NCI-H1694 (cell line): Measurements from ENCODE around the gene CHST2.
"Not testable (repeated sequence)": the region's sequence is repeated elsewhere in the genome, so short reads cannot be mapped to it uniquely, and the experiment has no call there.

ENCODE experiments used
- DNase-seq: peaks from one replicate; lab custom pipeline; 2025; lab: John Stamatoyannopoulos, UW

Gene CHST2

GRCh38 chr3:143119009-143119914, at the start of gene CHST2:
Gene CHST2, plus strand, starts transcription at chr3:143119771. Its CDS starts 1,046 bp downstream, at chr3:143120817.
- no peak for DNase-seq

- DNase-seq: no peak
These were observed 48.5 kb upstream of the CHST2 start for GRCh38 chr3:143070977-143071551.

GRCh38 chr3:143071776-143072175, 47.8 kb upstream of the CHST2 start:
- no peak for DNase-seq

GRCh38 chr3:143072298-143073020, 47.1 kb upstream of the CHST2 start:
- not testable (repeated sequence) for DNase-seq

- DNase-seq: not testable (repeated sequence)
These were observed 46.0 kb upstream of the CHST2 start for GRCh38 chr3:143073541-143073940.

- not testable (repeated sequence) for DNase-seq
These were observed 45.6 kb upstream of the CHST2 start for GRCh38 chr3:143073983-143074382.

GRCh38 chr3:143078883-143079282, 40.7 kb upstream of the CHST2 start:
- DNase-seq: no peak

- no peak for DNase-seq
These were observed 39.4 kb upstream of the CHST2 start for GRCh38 chr3:143080196-143080595.

GRCh38 chr3:143081365-143081764, 38.2 kb upstream of the CHST2 start:
- DNase-seq: no peak

GRCh38 chr3:143081844-143082778, 37.5 kb upstream of the CHST2 start:
- DNase-seq: no peak

GRCh38 chr3:143083781-143084180, 35.8 kb upstream of the CHST2 start:
- no peak for DNase-seq

- no peak for DNase-seq
These were observed 34.5 kb upstream of the CHST2 start for GRCh38 chr3:143084856-143085731.

- no peak for DNase-seq
These were observed 30.7 kb upstream of the CHST2 start for GRCh38 chr3:143088835-143089234.

GRCh38 chr3:143089965-143090364, 29.6 kb upstream of the CHST2 start:
- DNase-seq: no peak

- peak; percentile 80 for DNase-seq
These were observed 29.1 kb upstream of the CHST2 start for GRCh38 chr3:143090486-143090885.

- peak; percentile 12 for DNase-seq
These were observed 28.4 kb upstream of the CHST2 start for GRCh38 chr3:143090976-143091837.

GRCh38 chr3:143092191-143092590, 27.4 kb upstream of the CHST2 start:
- DNase-seq: no peak

GRCh38 chr3:143095813-143096212, 23.8 kb upstream of the CHST2 start:
- DNase-seq: no peak

- DNase-seq: no peak
These were observed 21.4 kb upstream of the CHST2 start for GRCh38 chr3:143098032-143098764.
